HepG2 (cell line): ENCODE results near the gene MICALL2. TPM values are rescaled to one million over a fixed set of nuclear protein-coding genes. Genes with fewer than 3 reads are reported as not detected.
A peak's percentile ranks its signal among the peaks of the same experiment; 100 is the strongest.

ENCODE experiments used
- ATAC-seq: fragments of 200-7000 bp; cut with Tn5 transposase; 3 replicates; pipeline ENCODE4 v1.9.1; 2020; ENCODE audit warnings: mild to moderate bottlenecking, moderate library complexity
- BruUV-seq: library from RNA; stranded (reverse); fragments of 400-500 nt; replicated peaks from 2 replicates; lab custom pipeline; 2021; lab: Mats Ljungman, UMichigan
- CTCF ChIA-PET: fragments of 300-600 bp; formaldehyde crosslinking; extraction: SDS; loops from one replicate; lab custom pipeline; 2021; ENCODE audit warnings: low total read pairs, inconsistent platforms, low intra/inter-chr PET ratio; lab: Yijun Ruan, JAX
- POLR2A ChIA-PET: fragments of 350-600 bp; sonication (Branson Sonifier 250); formaldehyde crosslinking; loops from one replicate; lab custom pipeline; 2020; ENCODE audit warnings: antibody characterized with exemption, inconsistent platforms; lab: Yijun Ruan, JAX
- DNase-seq: peaks from one replicate; pipeline ENCODE4 v3.0.0-alpha.2; 2015; ENCODE audit warnings: low spot score
- FAIRE-seq: peaks from 3 replicates; lab custom pipeline; 2011; peaks lifted over from hg19 to GRCh38; lab: Jason Lieb, UNC
- H2AFZ ChIP-seq: one replicate; pipeline ENCODE4 v1.6.1; 2011; ENCODE audit warnings: low read length, inconsistent platforms
- H3K27ac ChIP-seq: fragments of 300-600 bp; 3 replicates; pipeline ENCODE4 v1.8.0; 2011; ENCODE audit warnings: mixed run types, mild to moderate bottlenecking, mixed read lengths, low read length, inconsistent platforms; ENCODE audit not compliant: insufficient read depth; ENCODE audit errors: extremely low read length
- H3K27me3 ChIP-seq, 2 experiments: fragments of 200-600 bp in 1 of 2; 2 replicates in 1 of 2; 3 replicates in 1 of 2; pipeline versions ENCODE4 v1.6.0 to v1.8.0; 2011; ENCODE audit warnings: low read length in 2 of 2, mild to moderate bottlenecking in 2 of 2, moderate library complexity in 2 of 2, inconsistent platforms in 1 of 2; ENCODE audit not compliant: insufficient read depth in 2 of 2, control insufficient read depth in 1 of 2
- H3K36me3 ChIP-seq, 2 experiments: fragments of 200-600 bp in 1 of 2; replicated peaks in 1 of 2; 2 replicates in 1 of 2; 3 replicates in 1 of 2; pipeline versions ENCODE4 v1.5.1 to v1.8.0; 2011; ENCODE audit warnings: low read length in 2 of 2, inconsistent platforms in 1 of 2; ENCODE audit not compliant: insufficient read depth in 2 of 2, control insufficient read depth in 1 of 2
- H3K4me1 ChIP-seq: 2 replicates; pipeline ENCODE4 v1.5.1; 2012; ENCODE audit warnings: low read length, inconsistent platforms; ENCODE audit not compliant: insufficient read depth
- H3K4me2 ChIP-seq: 2 replicates; pipeline ENCODE4 v1.6.0; 2011; ENCODE audit warnings: low read depth, low read length, inconsistent platforms
- H3K4me3 ChIP-seq, 3 experiments: fragments of 200-600 bp in 1 of 3; sonication (generic), shearing (Covaris generic) in 1 of 3; replicated peaks in 1 of 3; 2 replicates each; pipeline ENCODE4 v1.5.1; 2011 to 2016; ENCODE audit warnings: low read length in 3 of 3, inconsistent platforms in 2 of 3, low read depth in 2 of 3, mild to moderate bottlenecking in 2 of 3, control low read depth in 1 of 3, mixed read lengths in 1 of 3; ENCODE audit not compliant: insufficient read depth in 1 of 3
- H3K79me2 ChIP-seq: one replicate; pipeline ENCODE4 v1.6.1; 2011; ENCODE audit warnings: low read length, inconsistent platforms; ENCODE audit not compliant: insufficient read depth
- H3K9ac ChIP-seq: 2 replicates; pipeline ENCODE4 v1.6.0; 2011; ENCODE audit warnings: mild to moderate bottlenecking, low read depth, low read length, inconsistent platforms; ENCODE audit not compliant: insufficient read depth
- H3K9me3 ChIP-seq: 2 replicates; pipeline ENCODE4 v1.5.1; 2012; ENCODE audit warnings: mild to moderate bottlenecking, low read length
- H4K20me1 ChIP-seq: 2 replicates; pipeline ENCODE4 v1.6.0; 2011; ENCODE audit warnings: inconsistent platforms, mild to moderate bottlenecking, low read length, moderate library complexity; ENCODE audit not compliant: insufficient read depth
- ATM ChIP-seq: fragments of 450-650 bp; IDR thresholded peaks from 2 replicates; pipeline ENCODE4 v1.7.1; 2017; ENCODE audit warnings: mild to moderate bottlenecking, borderline replicate concordance
- CTCF ChIP-seq: sonication (generic); formaldehyde crosslinking; IDR thresholded peaks from 2 replicates; pipeline ENCODE4 v1.5.0; 2020; ENCODE audit warnings: mild to moderate bottlenecking, missing genetic modification reagents, moderate library complexity
- GPBP1L1 ChIP-seq: sonication (generic); formaldehyde crosslinking; IDR thresholded peaks from 2 replicates; pipeline ENCODE4 v1.5.0; 2020; ENCODE audit warnings: mild to moderate bottlenecking, missing genetic modification reagents
- HCFC1 ChIP-seq: fragments of 150-350 bp; IDR thresholded peaks from 2 replicates; pipeline ENCODE4 v1.6.1; 2014; ENCODE audit warnings: low read depth, low read length
- ISX ChIP-seq: sonication (generic); formaldehyde crosslinking; conservative IDR thresholded peaks from 2 replicates; pipeline ENCODE4 v1.5.0; 2020; ENCODE audit warnings: missing genetic modification reagents
- KDM2A ChIP-seq: sonication (generic); formaldehyde crosslinking; IDR thresholded peaks from 2 replicates; pipeline ENCODE4 v1.4.0; 2020; ENCODE audit warnings: low read depth, missing genetic modification reagents, borderline replicate concordance
- MTF1 ChIP-seq: sonication (generic); formaldehyde crosslinking; IDR thresholded peaks from 2 replicates; pipeline ENCODE4 v1.5.0; 2020; ENCODE audit warnings: missing genetic modification reagents
- NFYC ChIP-seq: IDR thresholded peaks from 2 replicates; pipeline ENCODE4 v1.6.1; 2016; ENCODE audit warnings: missing genetic modification reagents, missing compliant biosample characterization
- PRDM15 ChIP-seq: sonication (generic); formaldehyde crosslinking; IDR thresholded peaks from 2 replicates; pipeline ENCODE4 v1.4.0; 2020; ENCODE audit warnings: missing genetic modification reagents
- REPIN1 ChIP-seq: sonication (generic); formaldehyde crosslinking; IDR thresholded peaks from 2 replicates; pipeline ENCODE4 v1.8.0; 2022; ENCODE audit warnings: missing genetic modification reagents, low read depth, mild to moderate bottlenecking, borderline replicate concordance
- RORA ChIP-seq: sonication (generic); formaldehyde crosslinking; IDR thresholded peaks from 2 replicates; pipeline ENCODE4 v1.5.0; 2020; ENCODE audit warnings: mild to moderate bottlenecking, missing genetic modification reagents, moderate library complexity
- SALL1 ChIP-seq: sonication (generic); formaldehyde crosslinking; IDR thresholded peaks from 2 replicates; pipeline ENCODE4 v1.8.0; 2022; ENCODE audit warnings: mild to moderate bottlenecking, missing genetic modification reagents
- SMARCE1 ChIP-seq: fragments of 450-650 bp; IDR thresholded peaks from 2 replicates; pipeline ENCODE4 v1.6.1; 2017; ENCODE audit warnings: borderline replicate concordance
- SP1 ChIP-seq, 2 experiments: fragments of 450-650 bp in 1 of 2; sonication (generic) in 1 of 2; formaldehyde crosslinking in 1 of 2; IDR thresholded peaks; 2 replicates each; pipeline versions ENCODE4 v1.4.0 to v1.6.1; 2016 to 2020; ENCODE audit warnings: missing genetic modification reagents in 1 of 2
- SP2 ChIP-seq: sonication (generic); formaldehyde crosslinking; IDR thresholded peaks from 2 replicates; pipeline ENCODE4 v1.5.1; 2020; ENCODE audit warnings: mild to moderate bottlenecking, missing genetic modification reagents
- SP4 ChIP-seq: sonication (generic); formaldehyde crosslinking; IDR thresholded peaks from 2 replicates; pipeline ENCODE4 v1.8.1; 2023; ENCODE audit warnings: mild to moderate bottlenecking, missing genetic modification reagents
- SP5 ChIP-seq: IDR thresholded peaks from 2 replicates; pipeline ENCODE4 v1.6.1; 2016; ENCODE audit warnings: low read depth, borderline replicate concordance
- ZNF136 ChIP-seq: sonication (generic); formaldehyde crosslinking; IDR thresholded peaks from 2 replicates; pipeline ENCODE4 v1.8.1; 2022; ENCODE audit warnings: low read depth, mild to moderate bottlenecking, moderate library complexity, missing genetic modification reagents
- ZNF274 ChIP-seq: sonication (generic); formaldehyde crosslinking; IDR thresholded peaks from 2 replicates; pipeline ENCODE4 v1.5.1; 2020; ENCODE audit warnings: mild to moderate bottlenecking, missing genetic modification reagents
- ZSCAN22 ChIP-seq: sonication (generic); formaldehyde crosslinking; IDR thresholded peaks from 2 replicates; pipeline ENCODE4 v1.4.0; 2020; ENCODE audit warnings: mild to moderate bottlenecking, missing genetic modification reagents
- WGBS: methylation state at CpG from one replicate; pipeline ENCODE4 v1.1.6; 2017; ENCODE audit warnings: low lambda C conversion rate; 5-methylcytosine and 5-hydroxymethylcytosine counted together
- in situ Hi-C: cut with HindIII; loops from 2 replicates; pipeline ENCODE4 v1.10.0; 2017; ENCODE audit warnings: low pct_unique_long_range_greater_than_20kb; ENCODE audit not compliant: extremely low pct_ligation_motif_present
- intact Hi-C: fragments of 100-400 bp; cut with micrococcal nuclease; formaldehyde crosslinking; loops from one replicate; pipeline ENCODE4 v1.10.0; 2022; ENCODE audit not compliant: unreplicated experiment
- polyA plus RNA-seq, 8 experiments: library from polyadenylated mRNA; depleted of rRNA in 3 of 8; stranded (reverse) in 7 of 8; unstranded in 1 of 8; fragments of >200 nt; fragmentation: Illumina TruSeq in 4 of 8; extraction: Trizol in 4 of 8; gene quantifications; 2 replicates each; pipeline versions ENCODE4 v1.2.1 to v1.2.3, GENCODE V29; 2011 to 2016; ENCODE audit warnings: low read depth in 4 of 8, missing spikeins in 1 of 8, mixed read lengths in 1 of 8; ENCODE audit not compliant: insufficient read depth in 1 of 8
- total RNA-seq, 5 experiments: library from RNA; depleted of rRNA; stranded (reverse); fragments of >200 nt; fragmentation: Illumina TruSeq; extraction: Trizol; gene quantifications; 2 replicates each; pipeline ENCODE4 v1.2.3, GENCODE V29; 2016; ENCODE audit warnings: low read depth in 1 of 5

MICALL2 gene
- total and polyA plus RNA-seq, 2 of the 13 experiments (the other 11 are each of a cell fraction or from before 2014, with no cell fraction given) = 5.8 to 12.4 TPM

- peak; percentile 94 for DNase-seq
- Histone ChIP-seq H3K9me3 (no peaks in the 10 kb centered on the region), H3K36me3 (no peaks in the 10 kb centered on the region), H3K4me3 (peak overlapping the region; percentile 67 to 86 (median 86); a peak in 5 of 6 replicates), H3K79me2 (peaks cover 28% of the 10 kb centered on the region), H4K20me1 (no peaks in the 10 kb centered on the region), H2AFZ (no peak overlapping the region), H3K27me3 (no peaks in the 10 kb centered on the region), H3K4me2 (no peak overlapping the region), H3K4me1 (peaks cover 73% of the 10 kb centered on the region), H3K27ac (peak overlapping the region; percentile 64), H3K9ac (no peak overlapping the region)
- no TSS peak for BruUV-seq
- ChIA-PET POLR2A (interaction anchor here (1.1 to 1.6 kb wide), 2 partner anchors 30 to 303 kb away, joined by 4 to 6 read pairs; no protein-coding TSS in a partner anchor), CTCF (no interaction called here)
- in situ Hi-C loops = no loop called here
- 2% methylated on average over 9 of the region's 35 CpGs for whole genome bisulfite sequencing
- peak; percentile 67 for FAIRE-seq
- peak; percentile 70 for ATAC-seq
- intact Hi-C loops = loop anchor here (5.0 kb wide), 1 partner anchor 642 kb away; no protein-coding TSS in a partner anchor
- peak; percentile 77; the same call in 1 of the 2 replicates for TF ChIP-seq SP4 (CRISPR knock-in tag)
- TF ChIP-seq REPIN1 = 0 out of 2 replicates have a peak, but pooled peaks have one; percentile 5
- no peak for TF ChIP-seq MTF1
- TF ChIP-seq PRDM15 (CRISPR knock-in tag) = peak; percentile 90
- no peak for TF ChIP-seq ISX (CRISPR knock-in tag)
- TF ChIP-seq CTCF (CRISPR knock-in tag) = no peak
- TF ChIP-seq SP5 (CRISPR knock-in tag) = 0 out of 2 replicates have a peak, but pooled peaks have one; percentile 7
- TF ChIP-seq ATM = no peak
- no peak for TF ChIP-seq ZNF136 (CRISPR knock-in tag)
- TF ChIP-seq NFYC (CRISPR knock-in tag) = peak; percentile 68; the same call in 1 of the 2 replicates
- TF ChIP-seq ZNF274 (CRISPR knock-in tag) = no peak
- TF ChIP-seq SP1 (IDR thresholded peaks at IDR 0.05) = no peak
- TF ChIP-seq SP1 (CRISPR knock-in tag; IDR thresholded peaks at IDR 0.05) = peak; percentile 85
- TF ChIP-seq SMARCE1 = no peak
- TF ChIP-seq KDM2A (CRISPR knock-in tag) = 0 out of 2 replicates have a peak, but pooled peaks have one; percentile 6
- TF ChIP-seq RORA (CRISPR knock-in tag) = no peak
- no peak for TF ChIP-seq HCFC1
- no peak for TF ChIP-seq ZSCAN22 (CRISPR knock-in tag)
- TF ChIP-seq GPBP1L1 (CRISPR knock-in tag) = no peak
- no peak for TF ChIP-seq SALL1 (CRISPR knock-in tag)
- TF ChIP-seq SP2 (CRISPR knock-in tag) = peak; percentile 80
These were observed 232 bp upstream of the MICALL2 start for GRCh38 chr7:1459512-1459892.
